Ascending aorta (tissue), 2 donors: ENCODE data around the gene MEGF8. TPM values are rescaled to one million over a fixed set of nuclear protein-coding genes. Genes with fewer than 3 reads are reported as not detected.

Experiments used
- DNase-seq, 2 donors: peaks; one replicate each; pipeline ENCODE4 v3.0.0-alpha.2; 2019; ENCODE audit warnings: low spot score in 2 of 2
- H3K27ac ChIP-seq, 2 donors: fragments of 200-600 bp; sonication (generic); one replicate each; pipeline ENCODE4 v1.5.1; 2016 to 2017; ENCODE audit warnings: mild to moderate bottlenecking in 1 of 2
- H3K27me3 ChIP-seq: fragments of 200-600 bp; sonication (generic); one replicate; pipeline ENCODE4 v1.5.1; 2017
- H3K36me3 ChIP-seq, 2 donors: fragments of 200-600 bp; sonication (generic); one replicate each; pipeline ENCODE4 v1.5.1; 2016
- H3K4me1 ChIP-seq, 2 donors: fragments of 200-600 bp; sonication (generic); one replicate each; pipeline ENCODE4 v1.5.1; 2016 to 2017; ENCODE audit warnings: mild to moderate bottlenecking in 1 of 2
- H3K4me3 ChIP-seq, 2 donors: fragments of 200-600 bp; sonication (generic); one replicate each; pipeline ENCODE4 v1.5.1; 2016 to 2017; ENCODE audit warnings: mild to moderate bottlenecking in 1 of 2
- H3K9me3 ChIP-seq, 2 donors: fragments of 200-600 bp; sonication (generic); one replicate each; pipeline ENCODE4 v1.5.1; 2016
- CTCF ChIP-seq, 3 experiments: fragments of 200-600 bp in 2 of 3; fragments of 450-650 bp in 1 of 3; sonication (generic) in 2 of 3; IDR thresholded peaks; one replicate each; pipeline ENCODE4 v1.5.1; 2016 to 2019; ENCODE audit warnings: antibody characterized with exemption in 3 of 3, mild to moderate bottlenecking in 1 of 3, moderate library complexity in 1 of 3
- intact Hi-C: fragments of 100-400 bp; cut with DNase I; formaldehyde crosslinking; loops from one replicate; pipeline ENCODE4 v1.15.1; 2023
- total RNA-seq: library from RNA; depleted of rRNA; stranded (reverse); fragments of >200 nt; gene quantifications from one replicate; pipeline ENCODE4 v1.1.0, GENCODE V29; 2016

Gene MEGF8
- total RNA-seq, 1 donor from 2014 or later: 61.8 TPM

GRCh38 chr19:42293948-42294347 lies 31.5 kb upstream of the MEGF8 start:
- intact Hi-C loops: no loop called here
- no peak for TF ChIP-seq CTCF (IDR thresholded peaks at IDR 0.05)
- H3K4me1 ChIP-seq: no peaks in the 10 kb centered on the region
- no peak for DNase-seq
- no peaks in the 10 kb centered on the region for H3K27me3 ChIP-seq
- H3K9me3 ChIP-seq: no peaks in the 10 kb centered on the region
- no peak overlapping the region for H3K27ac ChIP-seq
- no peak overlapping the region for H3K4me3 ChIP-seq
- H3K36me3 ChIP-seq: peaks cover 65 to 67% of the 10 kb centered on the region in 2 donors

DNA sequence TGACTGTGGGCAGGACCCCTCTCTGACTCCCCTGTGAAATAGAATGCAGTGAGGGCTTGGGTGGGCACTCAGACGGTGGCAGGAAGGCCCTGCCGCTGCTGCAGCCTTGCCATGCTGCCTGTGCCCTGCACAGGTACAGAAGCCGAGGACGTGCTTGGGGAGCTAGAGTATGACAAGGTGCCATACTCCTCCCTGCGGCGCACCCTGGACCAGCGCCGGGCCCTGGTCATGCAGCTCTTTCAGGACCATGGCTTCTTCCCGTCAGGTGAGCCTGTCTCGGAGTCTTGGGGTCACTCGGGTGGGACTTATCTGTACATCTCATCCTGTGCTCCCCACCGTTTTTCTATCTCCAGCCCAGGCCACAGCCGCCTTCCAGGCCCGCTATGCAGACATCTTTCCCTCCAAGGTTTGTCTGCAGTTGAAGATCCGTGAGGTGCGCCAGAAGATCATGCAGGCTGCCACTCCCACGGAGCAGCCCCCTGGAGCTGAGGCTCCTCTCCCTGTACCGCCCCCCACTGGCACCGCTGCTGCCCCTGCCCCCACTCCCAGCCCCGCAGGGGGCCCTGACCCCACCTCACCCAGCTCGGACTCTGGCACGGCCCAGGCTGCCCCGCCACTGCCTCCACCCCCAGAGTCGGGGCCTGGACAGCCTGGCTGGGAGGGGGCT lies 30.8 kb upstream of the MEGF8 start:
- Histone ChIP-seq H3K27me3 (no peaks in the 10 kb centered on the region), H3K4me3 (no peak overlapping the region), H3K9me3 (no peaks in the 10 kb centered on the region), H3K36me3 (peaks cover 58 to 61% of the 10 kb centered on the region in 2 donors), H3K27ac (no peak overlapping the region), H3K4me1 (no peaks in the 10 kb centered on the region)
- DNase-seq: no peak
- intact Hi-C loops: no loop called here
- no peak for TF ChIP-seq CTCF (IDR thresholded peaks at IDR 0.05)

DNA sequence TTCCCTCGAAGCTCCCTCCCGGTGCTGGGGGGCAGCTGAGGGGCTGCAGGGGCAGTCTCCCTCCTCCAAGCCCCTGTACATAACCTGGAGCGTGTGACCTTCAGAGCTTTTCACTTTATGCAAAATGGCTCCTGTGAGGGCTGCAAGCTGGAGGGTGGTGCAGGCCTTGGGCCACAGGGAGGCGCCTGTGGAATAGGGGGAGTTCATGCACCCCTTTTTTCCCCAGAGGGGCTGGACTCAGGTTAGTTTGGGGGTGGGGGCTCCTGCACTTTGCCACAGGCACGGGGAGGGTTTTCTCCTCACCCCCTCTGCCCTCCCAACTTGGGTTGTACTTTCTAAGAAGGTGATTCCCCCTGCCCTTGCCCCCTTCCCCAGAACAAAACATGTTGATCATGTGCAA lies 30.1 kb upstream of the MEGF8 start:
- intact Hi-C loops: no loop called here
- H3K4me1 ChIP-seq: no peaks in the 10 kb centered on the region
- H3K4me3 ChIP-seq: no peak overlapping the region
- H3K27me3 ChIP-seq: no peaks in the 10 kb centered on the region
- no peak overlapping the region for H3K27ac ChIP-seq
- H3K36me3 ChIP-seq: peaks cover 51 to 53% of the 10 kb centered on the region in 2 donors
- H3K9me3 ChIP-seq: no peaks in the 10 kb centered on the region
- DNase-seq: no peak
- no peak for TF ChIP-seq CTCF (IDR thresholded peaks at IDR 0.05)

GRCh38 chr19:42295831-42296525 lies 29.5 kb upstream of the MEGF8 start:
- Histone ChIP-seq H3K4me1 (no peaks in the 10 kb centered on the region), H3K36me3 (peaks cover 45 to 47% of the 10 kb centered on the region in 2 donors), H3K9me3 (no peaks in the 10 kb centered on the region), H3K27ac (no peak overlapping the region), H3K27me3 (no peaks in the 10 kb centered on the region), H3K4me3 (no peak overlapping the region)
- peak; percentile 89 to 96 (median 93) for TF ChIP-seq CTCF (IDR thresholded peaks at IDR 0.05)
- intact Hi-C loops: loop anchor here (1.0 to 2.0 kb wide), 2 partner anchors 50 to 163 kb away; partner anchors contain the start of gene POU2F2
- peak in 1 of 2 donors; percentile 92 for DNase-seq

GRCh38 chr19:42297039-42297438 lies 28.4 kb upstream of the MEGF8 start:
- Histone ChIP-seq H3K36me3 (peaks cover 34 to 36% of the 10 kb centered on the region in 2 donors), H3K9me3 (no peaks in the 10 kb centered on the region), H3K4me1 (peaks cover 2 to 5% of the 10 kb centered on the region in 2 donors), H3K27me3 (no peaks in the 10 kb centered on the region), H3K27ac (no peak overlapping the region), H3K4me3 (no peak overlapping the region)
- no peak for DNase-seq
- intact Hi-C loops: loop anchor here (2.0 kb wide), 1 partner anchor 164 kb away; the partner anchor contains the start of gene POU2F2
- TF ChIP-seq CTCF (IDR thresholded peaks at IDR 0.05): no peak
